ENCODE measurements around the gene CRTC1.

Gene CRTC1

GRCh38 chr19:18653853-18654252, 29.6 kb upstream of the CRTC1 start:
- no peak for FAIRE-seq

GRCh38 chr19:18654469-18654868, 29.0 kb upstream of the CRTC1 start:
- no peak for FAIRE-seq

GRCh38 chr19:18655173-18655844, 28.2 kb upstream of the CRTC1 start:
- FAIRE-seq: no peak

GRCh38 chr19:18656337-18657086, 27.0 kb upstream of the CRTC1 start:
- FAIRE-seq: no peak

- no peak for FAIRE-seq
Observed at GRCh38 chr19:18657590-18658365, 25.7 kb upstream of the CRTC1 start.

- no peak for FAIRE-seq
Observed at GRCh38 chr19:18658366-18658855, 25.1 kb upstream of the CRTC1 start.

- no peak for FAIRE-seq
Observed at GRCh38 chr19:18659281-18660050, 24.0 kb upstream of the CRTC1 start.

GRCh38 chr19:18660051-18660910, 23.2 kb upstream of the CRTC1 start:
- FAIRE-seq: no peak

GRCh38 chr19:18660939-18661670, 22.4 kb upstream of the CRTC1 start:
- no peak for FAIRE-seq

GRCh38 chr19:18662972-18663732, 20.3 kb upstream of the CRTC1 start:
- no peak for FAIRE-seq

- no peak for FAIRE-seq
Observed at GRCh38 chr19:18663940-18664530, 19.4 kb upstream of the CRTC1 start.

- no peak for FAIRE-seq
Observed at GRCh38 chr19:18665771-18666202, 17.7 kb upstream of the CRTC1 start.

- no peak for FAIRE-seq
Observed at GRCh38 chr19:18666317-18666716, 17.2 kb upstream of the CRTC1 start.

- no peak for FAIRE-seq
Observed at GRCh38 chr19:18666784-18667183, 16.7 kb upstream of the CRTC1 start.

- no peak for FAIRE-seq
Observed at GRCh38 chr19:18667531-18668251, 15.8 kb upstream of the CRTC1 start.

- FAIRE-seq: no peak
Observed at GRCh38 chr19:18668252-18668631, 15.2 kb upstream of the CRTC1 start.

- no peak for FAIRE-seq
Observed at GRCh38 chr19:18668744-18669523, 14.5 kb upstream of the CRTC1 start.

- FAIRE-seq: no peak
Observed at GRCh38 chr19:18669524-18669817, 14.0 kb upstream of the CRTC1 start.

- no peak for FAIRE-seq
Observed at GRCh38 chr19:18669883-18670282, 13.6 kb upstream of the CRTC1 start.
